ENCODE results near the gene PPP2R2C.

Gene PPP2R2C

DNA sequence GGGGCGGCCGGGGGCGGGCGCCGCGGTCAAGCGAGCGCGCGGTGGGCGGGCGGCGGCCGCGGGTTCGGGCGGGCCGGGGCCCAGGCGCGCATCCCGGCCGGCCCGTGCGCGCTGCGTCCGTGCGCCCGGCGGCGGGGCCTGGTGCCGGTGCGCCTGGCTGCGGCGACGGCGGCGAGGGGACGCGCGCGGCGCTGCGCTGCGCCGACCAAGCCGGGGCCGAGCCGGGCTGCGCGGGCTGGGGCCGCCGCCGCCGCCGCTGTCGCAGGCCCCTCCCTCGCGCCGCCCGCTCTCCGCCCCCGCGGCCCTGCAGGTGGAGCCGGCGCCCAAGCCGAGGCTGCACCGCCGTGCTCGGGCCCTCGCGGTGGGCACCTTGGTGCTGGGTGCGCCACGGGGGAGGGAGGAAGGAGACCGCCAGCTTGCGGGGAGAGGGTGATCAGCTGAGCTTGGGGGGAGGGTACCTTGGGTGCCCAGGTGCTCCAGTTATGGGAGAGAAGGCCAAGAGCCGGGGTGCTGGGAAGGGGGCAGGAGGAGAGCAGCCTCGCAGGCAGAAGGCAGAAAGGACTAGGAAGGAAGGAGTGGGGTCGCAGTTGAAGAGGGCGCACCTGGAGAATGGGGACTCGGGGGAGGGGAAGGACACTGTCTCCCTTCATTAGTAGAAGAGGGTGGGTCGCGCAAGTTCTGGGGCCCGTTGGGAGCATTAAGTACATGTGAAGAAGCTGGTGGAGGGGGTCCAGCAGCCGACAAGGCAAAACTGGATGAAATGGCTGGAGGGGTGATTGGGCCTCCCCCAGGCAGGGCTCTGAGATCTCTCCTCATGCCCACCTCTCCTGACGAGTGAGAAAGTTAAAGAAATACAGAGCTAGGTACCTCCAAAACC, at the start of gene PPP2R2C:
PPP2R2C (minus strand) TSS at position 228 of the 877 bp plus-strand sequence. CDS start 385 bp downstream, outside the sequence.
- FAIRE-seq = no peak

DNA sequence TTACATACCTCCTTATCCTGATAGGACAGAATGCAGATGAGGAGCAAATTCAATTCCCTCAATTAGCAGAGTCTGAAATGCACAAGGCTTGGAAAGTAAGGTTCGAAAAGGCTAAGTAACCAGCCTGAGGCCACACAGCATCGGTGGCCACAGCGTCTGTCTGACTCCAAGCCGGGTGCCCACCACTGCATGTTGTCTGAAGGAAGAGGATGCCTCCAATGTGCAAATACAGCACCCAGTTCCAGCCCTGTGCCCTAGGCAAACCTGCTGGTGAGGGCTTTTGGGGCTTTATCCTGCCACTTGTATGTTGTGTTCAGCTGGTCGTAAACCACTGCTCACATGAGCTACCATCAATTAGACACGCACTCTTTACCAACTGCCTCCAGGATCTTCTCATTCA, 48.6 kb upstream of the PPP2R2C start:
- no peak for FAIRE-seq

DNA sequence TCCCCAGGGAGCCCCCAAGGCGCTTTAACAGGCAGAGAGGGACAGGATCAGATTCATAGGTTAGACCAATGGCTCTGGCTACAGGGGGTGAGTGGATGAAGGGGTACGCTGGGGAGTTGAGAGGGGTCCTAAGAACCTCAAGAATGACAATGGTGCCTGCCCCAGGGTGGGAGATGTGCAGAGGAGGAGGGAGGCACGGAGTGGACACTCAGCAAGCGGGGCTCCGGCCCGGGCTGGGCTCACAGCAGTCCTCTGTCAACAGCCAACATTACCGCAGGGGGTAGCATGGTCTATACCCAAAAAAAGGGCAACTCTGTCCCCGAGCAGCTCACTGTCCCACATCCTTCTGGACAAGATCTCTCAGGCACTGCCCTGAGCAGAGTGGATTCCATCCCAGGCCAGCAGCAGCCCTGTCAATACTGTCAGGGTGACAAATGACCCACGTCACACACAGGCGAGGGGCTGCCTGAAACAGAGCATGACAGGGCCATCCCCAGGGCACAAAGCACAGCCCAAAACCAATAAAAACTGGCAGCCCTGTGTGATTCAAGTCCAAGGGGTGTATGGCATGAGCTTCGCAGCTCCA, 47.7 kb upstream of the PPP2R2C start:
- FAIRE-seq = no peak

DNA sequence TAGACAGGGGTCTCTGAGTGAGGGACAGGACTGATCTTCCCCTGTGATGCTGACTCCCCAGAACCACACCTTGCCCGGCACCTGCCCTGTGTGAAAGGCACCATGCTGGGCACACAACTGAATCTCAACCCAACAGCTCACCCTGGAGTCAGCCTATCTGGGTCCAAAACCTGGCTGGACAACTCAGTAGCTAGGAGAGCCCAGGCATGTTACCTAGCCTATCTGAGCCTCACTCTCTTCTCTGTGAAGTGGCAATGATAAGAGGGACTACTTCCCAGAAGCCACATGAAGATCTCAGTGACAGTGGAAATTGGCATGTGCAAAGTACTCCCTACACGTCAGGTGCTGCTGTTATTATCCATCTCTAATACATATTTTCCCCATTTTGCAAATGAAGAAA, 44.8 kb upstream of the PPP2R2C start:
- FAIRE-seq = no peak

DNA sequence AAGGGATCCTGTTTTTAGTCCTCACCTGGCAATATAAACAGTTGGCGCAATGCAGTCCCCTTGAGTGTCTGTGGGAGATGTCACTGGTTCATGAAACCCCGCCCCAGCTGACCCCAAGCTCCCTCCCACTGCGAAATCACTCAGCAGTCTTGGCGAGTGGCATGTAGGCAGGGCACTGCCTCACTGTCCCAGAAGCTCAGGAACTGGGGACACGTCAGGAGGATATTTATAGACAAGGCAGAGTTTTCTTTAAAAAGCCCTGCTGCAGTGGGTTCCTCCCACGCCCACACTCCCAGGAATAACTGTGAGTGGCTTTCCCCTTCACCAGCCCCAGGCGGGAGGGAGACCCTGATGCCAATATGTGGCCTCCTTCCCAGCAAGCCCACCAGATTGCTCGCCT, 44.3 kb upstream of the PPP2R2C start:
- FAIRE-seq = no peak

DNA sequence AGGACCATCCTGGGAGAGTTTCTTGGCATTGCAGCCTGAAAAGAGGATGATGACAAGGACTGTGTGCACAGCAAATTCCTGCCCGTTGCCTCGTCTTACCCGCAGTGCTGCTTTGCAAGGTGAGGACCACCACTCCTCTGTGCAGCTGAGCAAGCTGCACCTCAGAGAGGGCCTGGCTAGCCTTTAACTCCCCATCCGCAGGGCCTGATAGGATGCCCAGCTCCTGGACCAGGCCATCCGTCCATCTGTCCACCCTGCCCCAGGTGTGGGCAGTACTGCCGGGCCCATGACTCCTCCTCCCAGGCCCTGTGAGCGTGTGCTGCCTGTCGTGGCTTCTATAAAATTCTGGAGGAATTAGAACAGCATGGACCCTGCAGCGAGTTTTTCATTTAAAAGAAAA, 43.9 kb upstream of the PPP2R2C start:
- FAIRE-seq = no peak

DNA sequence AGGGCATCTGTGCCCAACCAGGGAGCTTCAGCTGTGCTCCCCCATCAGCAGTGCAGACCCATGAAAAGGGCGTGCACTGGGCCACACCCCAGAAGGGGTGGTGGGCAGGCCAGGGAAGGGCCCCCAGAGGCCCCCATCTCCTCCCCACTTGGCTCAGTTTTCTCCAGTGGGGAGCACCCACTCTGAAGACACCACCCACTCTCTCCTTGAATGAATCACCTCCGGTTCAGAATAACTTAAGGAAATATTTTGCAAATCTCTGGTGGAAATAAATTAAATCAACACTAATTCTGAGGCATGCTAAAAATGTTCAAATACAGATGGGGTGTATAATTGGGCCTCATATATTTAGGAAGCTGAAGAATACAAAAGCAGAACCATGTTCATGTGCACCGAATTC, 41.3 kb upstream of the PPP2R2C start:
- no peak for FAIRE-seq

DNA sequence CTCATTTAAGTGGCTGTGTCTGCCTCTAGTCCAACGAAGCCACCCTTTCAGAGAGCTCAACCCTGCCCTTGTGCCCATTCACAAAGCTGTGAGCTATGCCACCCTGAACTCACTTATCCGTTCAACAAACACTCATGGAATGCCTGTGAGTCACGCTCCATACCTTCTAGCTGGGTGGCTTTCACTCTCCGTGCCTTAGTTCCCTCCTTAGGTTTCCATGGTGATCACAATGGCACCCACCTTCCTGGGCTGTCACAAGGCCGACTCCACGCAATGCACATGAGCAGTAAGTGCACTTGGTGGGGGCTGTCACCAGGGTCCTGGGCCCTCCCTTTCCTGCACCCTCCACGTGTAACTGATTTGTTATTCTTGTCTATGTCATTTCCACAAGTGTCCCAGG, 37.2 kb upstream of the PPP2R2C start:
- no peak for FAIRE-seq

DNA sequence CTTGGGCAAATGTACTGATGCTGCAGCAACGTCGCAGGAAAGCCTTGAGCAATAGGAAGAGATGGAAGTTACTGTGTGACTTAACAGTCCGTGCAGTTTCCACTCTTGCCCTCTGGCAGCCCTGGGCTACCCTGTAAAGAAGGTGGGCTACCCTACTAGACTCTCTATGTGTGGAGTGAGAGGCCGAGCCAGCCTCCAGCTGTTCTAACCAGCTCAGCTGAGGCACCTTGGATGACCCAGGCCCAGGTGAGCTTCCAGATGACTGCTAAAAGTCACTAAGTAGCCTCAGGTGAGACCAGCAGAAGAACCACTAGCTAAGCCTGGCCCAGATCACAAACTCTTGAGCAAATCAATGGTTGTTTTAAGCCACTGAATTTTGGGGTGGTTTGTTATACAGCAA, 34.9 kb upstream of the PPP2R2C start:
- no peak for FAIRE-seq

DNA sequence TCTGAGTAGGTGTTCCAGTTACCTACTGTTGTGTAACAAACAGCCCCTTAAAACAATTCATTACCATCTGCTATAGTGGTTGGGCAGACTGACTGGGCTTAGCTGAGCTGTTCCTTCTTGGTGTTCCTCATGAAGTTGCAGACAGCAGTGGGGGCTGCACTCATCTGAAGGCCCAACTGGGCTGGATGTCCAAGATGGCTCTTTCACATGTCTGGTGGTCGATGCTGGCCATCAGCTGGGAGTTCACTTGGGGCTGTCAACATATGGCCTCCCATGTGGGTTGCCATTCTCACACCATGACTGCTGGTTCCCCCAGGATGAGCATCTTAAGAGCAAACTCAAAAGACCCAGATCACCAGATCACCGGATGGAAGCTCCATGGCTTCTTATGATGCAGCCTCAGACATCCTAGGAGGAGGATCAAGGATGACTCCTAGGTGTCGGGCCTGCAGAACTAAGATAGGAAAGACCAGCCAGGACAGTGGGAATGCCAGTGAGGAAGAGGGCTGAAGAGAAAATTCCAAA, 34.3 kb upstream of the PPP2R2C start:
- FAIRE-seq = no peak

DNA sequence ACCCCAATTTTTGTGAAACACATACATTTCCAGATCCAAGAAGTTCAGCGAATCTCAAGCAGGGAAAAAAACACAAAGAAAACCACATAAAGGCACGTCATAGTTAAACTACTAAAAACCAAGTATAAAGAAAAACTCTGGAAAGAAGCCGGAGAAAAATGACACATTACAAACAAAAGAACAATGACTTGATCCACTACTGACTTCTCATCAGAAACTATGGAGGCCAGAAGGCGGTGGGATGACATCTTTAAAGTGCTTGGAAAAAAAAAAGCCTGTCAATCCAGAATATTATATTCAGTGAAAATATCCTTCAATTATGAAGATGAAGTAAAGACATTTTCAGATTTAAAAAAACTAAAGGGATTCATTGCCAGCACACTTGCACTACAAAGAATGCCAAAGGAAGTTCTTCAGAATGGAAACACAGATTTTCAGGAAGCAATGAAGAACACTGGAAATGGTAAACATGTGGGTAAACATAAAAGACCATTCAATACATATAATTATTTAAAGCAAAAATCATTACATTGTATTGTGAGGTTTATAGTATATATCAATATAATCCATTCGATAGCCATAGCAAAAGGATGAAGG, 32.6 kb upstream of the PPP2R2C start:
- FAIRE-seq = no peak

DNA sequence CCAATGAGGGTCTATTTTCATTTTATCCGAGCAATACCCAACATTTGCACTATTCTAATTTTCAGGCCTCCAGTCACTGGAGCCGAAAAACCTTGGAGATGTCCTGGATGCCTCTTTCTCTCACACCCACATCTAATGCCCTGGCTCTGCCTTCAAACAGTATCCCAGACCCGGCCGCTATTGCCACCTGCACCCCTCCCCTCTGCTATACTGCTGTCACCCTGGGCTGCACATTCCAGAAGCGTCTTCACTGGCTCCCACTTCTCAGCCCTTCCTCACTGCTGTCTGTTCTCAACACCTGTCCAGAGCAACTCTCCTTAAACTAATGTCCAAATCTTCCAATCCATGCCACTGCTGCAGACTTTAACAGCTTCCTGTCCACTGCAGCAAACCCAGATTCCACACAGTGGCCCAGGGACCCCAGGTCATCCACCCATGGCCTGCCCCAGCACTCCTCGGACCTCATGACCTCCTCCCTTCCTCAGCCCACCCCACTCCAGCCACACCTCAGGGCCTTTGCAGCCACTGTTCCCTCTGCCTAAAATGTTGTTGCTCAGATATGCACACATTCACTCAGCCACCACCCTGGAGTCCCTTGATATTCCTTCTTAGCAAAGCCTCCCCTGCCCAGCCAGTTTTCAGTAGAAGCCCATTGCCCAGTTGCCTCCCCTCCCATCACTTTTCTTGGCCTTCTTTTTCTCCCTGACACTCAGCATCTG, 30.5 kb upstream of the PPP2R2C start:
- no peak for FAIRE-seq

DNA sequence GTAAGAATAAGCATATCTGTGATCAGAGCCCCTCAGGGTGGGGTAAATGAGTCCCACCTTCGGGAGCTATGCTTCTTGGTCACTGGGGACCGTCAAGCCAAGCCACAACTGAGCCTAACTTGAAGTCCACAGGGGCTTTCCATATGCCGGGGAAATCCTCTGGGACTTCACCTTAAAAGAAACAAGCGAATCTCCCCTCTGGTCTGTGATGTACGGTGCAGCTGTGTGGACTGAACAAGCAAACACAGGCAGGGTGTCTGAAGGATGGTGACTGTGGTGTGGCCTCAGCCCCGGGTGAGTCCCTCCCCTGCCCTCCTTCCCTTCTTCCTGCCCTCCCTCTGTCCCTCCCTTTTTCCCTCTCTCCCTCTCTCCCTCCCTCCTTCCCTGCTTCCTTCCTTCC, 29.7 kb upstream of the PPP2R2C start:
- FAIRE-seq = no peak

DNA sequence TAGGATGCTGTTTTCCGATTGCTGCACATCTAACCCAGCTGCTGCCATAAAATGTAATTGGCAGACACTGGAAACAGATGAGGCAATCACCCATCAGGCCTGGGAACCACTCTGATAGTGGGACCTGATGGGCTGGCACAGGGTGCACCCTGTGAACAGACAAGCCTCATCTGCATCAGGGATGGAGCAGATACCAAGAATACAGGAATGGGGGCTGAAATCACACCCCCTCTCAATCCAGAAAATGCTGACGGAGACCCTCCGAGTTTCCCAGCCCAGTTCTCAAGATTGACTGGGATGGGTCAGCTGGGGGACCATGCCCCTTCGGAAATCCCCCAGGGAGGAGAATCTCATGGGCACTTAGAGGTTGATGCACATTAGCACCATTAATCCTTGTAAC, 28.8 kb upstream of the PPP2R2C start:
- FAIRE-seq = no peak

DNA sequence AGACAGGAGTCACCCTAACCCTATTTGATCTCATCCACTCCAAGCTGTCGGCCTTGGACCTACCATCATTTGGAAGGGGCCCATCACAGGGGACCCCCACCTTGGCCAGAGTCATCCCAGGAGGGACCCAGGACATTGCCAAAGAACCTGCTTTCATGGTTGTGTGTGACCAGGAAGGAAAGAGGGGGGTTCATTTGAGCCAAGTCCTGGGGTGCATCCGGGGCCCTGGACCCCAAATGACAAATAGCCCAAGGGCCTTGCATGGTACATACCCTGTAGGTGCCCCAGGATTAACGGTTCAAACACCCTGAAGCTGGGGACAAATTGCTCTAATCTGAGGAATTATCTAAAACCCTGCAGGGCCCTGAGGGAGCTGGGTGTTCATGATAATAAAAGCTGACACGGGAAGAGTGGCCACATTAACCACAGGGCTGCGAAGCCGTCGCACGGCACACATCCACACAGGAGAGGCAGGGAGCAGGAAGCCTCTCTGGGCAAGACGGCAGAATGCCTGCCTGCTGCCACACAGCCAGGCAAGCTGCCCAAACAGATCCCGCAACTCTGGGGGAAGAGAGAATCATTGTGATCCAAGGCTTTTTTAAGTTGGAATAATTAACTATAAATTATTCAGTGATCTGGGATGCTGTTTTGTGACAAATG, 28.2 kb upstream of the PPP2R2C start:
- FAIRE-seq = no peak

DNA sequence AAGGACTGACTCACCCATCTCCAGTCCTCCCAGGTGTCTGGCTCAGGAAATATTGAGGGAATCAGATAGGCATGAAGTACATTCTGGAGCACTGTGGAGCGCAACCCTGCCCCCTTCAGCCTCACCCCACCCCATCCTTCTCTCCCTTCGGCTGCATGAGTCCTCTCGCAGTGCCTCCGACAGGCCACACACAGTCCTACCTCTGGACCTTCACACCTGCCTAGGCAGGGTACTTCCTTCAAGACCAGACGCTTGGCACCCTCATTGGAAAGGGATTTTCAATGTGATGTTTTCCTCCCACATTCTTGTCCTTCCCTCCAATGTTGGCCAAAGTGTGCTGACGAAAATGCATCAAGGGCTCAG, 26.8 kb upstream of the PPP2R2C start:
- FAIRE-seq = no peak

DNA sequence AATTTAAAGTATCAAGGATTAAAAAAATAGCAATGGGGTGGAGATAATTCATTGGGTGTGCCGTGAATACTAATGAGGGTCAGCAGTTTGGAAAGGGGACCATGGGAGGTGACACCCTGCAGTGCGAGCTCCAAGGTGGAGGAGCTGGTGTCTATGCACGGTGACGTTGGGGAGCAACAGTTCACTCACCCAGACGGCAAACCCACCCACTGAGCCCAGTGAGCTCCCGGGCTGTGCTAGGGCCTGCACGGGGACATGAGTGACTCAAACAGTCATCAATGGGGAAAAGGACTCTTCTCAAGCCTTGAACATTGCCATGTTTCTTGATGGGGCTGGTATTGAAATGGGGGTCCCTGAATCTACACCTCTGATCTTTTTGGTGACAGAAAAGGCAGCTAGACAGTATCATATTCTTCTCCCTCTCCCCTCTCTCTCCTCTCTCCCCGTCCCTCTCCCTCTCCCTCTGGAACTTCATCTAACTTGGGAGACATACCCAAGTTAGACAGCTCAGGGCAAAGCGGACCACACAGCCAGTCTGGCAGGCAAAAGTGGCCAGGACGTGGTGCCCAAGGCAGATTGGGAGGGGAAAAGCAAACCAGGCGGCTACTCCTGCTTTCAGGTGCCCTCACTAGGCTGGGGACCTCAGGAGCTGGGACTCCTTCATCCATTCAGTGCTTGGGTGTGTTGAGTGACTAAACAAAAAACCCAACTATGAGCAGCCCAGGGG, 26.3 kb upstream of the PPP2R2C start:
- FAIRE-seq = no peak

DNA sequence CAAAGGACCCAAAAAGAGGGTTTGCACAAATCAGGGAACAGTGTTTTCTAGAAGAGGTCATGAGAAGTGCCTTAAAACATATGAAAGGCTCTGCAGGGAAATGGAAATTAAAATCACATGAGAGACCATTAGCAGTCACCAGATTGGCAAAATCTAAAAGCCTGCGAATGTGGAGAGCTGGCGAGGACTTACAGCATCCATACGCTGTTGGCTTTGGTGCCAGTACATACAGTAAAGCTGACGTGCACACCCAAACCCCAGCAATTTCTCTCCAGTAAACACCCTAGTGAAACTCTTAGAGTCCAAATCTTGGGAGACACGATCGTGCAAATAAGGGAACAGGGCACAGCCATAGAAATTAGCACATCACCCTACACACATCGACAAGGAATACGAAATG, 25.4 kb upstream of the PPP2R2C start:
- FAIRE-seq = no peak

DNA sequence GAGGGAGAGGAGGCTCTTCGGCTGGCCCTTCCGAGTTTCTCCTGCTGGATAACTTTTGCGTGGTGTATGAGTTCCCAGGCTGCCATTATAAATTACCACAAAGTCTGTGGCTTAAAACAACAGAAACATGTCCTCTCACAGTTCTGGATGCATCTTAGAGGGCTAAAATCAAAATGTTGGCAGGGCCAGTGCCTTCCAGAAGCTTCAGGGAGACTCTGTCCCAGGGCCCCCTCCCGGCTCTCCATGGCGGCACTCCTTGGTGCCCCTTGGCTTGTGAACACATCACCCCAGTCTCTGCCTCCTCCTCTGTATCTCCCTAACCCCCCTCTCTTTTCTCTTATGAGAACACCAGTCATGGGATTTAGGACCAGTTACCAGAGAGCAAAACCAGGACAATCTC, 23.3 kb upstream of the PPP2R2C start:
- FAIRE-seq = no peak

DNA sequence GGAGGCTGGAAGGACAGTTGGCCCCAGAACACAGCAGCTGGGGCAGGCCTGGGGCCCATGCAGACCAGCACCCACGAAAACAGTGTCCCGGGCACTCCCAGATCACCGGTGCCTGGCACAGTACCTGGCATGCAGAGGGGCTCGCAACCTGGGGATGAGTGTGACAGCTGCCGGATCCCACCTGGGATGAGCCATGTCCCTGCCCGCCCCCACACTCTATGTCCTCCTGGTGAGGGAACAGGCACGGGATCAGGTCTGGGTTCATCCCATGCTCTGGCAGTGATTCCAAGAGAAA, 22.8 kb upstream of the PPP2R2C start:
- no peak for FAIRE-seq

DNA sequence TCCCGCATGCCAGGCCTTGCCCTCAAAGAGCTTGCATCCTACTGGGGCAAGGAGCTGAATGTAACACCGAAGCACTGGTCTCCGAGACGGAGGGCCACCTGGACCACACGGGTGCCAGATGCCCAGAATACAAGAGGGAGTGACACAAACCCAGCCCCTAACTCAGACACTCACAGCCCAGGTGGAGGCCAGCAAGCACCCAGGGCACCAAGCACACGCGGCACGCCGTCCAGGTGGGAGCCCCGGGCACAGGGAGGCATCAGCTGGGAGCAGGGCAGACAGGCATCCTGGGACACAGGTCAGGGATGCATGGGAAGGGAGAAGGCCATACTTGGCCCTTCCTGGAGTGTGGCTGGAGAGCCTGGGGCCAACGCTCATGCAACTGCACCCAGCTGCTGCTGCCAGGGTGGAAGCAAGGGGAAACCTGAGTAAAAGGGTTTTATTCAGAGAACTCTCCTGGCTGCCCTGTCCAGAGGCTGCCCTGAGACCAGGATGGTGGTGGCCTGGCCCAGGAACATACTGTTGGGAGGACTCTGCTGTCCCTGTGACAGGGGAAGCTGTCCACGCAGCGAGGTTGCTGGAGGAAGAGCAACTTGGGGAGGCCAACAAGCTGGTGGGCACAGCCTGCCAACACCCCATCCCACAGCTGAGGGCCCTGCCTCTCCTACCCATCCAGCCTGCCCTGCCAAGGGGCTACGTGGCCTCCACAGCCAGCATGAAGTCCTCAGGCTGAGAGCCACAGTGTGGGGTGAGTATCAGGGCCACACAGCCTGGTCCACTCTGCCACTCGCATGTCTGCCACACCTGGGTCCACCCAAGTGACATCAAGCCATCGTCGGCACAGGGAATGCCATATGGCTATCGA, 22.2 kb upstream of the PPP2R2C start:
- no peak for FAIRE-seq

Data from TTC549 (cell line).